Fibroblast of the aortic adventitia (primary cell): Measurements from ENCODE around the gene ELAVL2. TPM values are rescaled to one million over a fixed set of nuclear protein-coding genes. Genes with fewer than 3 reads are reported as not detected.

ENCODE experiments used
- DNase-seq: peaks from one replicate; pipeline ENCODE4 v3.0.0-alpha.2; 2010; ENCODE audit warnings: low read depth
- H3K4me3 ChIP-seq: 2 replicates; pipeline ENCODE4 v1.5.1; 2011; ENCODE audit warnings: low read depth, mild to moderate bottlenecking, control low read depth, low read length, moderate library complexity
- CTCF ChIP-seq: IDR thresholded peaks from 2 replicates; pipeline ENCODE4 v1.5.1; 2011; ENCODE audit warnings: mild to moderate bottlenecking, low read length, control low read depth, inconsistent platforms; ENCODE audit not compliant: insufficient read depth
- total RNA-seq: library from RNA; depleted of rRNA; stranded (reverse); fragments of >200 nt; gene quantifications from 2 replicates; pipeline ENCODE4 v1.2.3, GENCODE V29; 2012; ENCODE audit warnings: low replicate concordance

ELAVL2 gene
- total RNA-seq, 1 donor: 0.81 TPM

GRCh38 chr9:23754551-23754950, 71.5 kb downstream of the ELAVL2 start:
- no peak for DNase-seq
- no peak overlapping the region for H3K4me3 ChIP-seq
- no peak for TF ChIP-seq CTCF

DNA sequence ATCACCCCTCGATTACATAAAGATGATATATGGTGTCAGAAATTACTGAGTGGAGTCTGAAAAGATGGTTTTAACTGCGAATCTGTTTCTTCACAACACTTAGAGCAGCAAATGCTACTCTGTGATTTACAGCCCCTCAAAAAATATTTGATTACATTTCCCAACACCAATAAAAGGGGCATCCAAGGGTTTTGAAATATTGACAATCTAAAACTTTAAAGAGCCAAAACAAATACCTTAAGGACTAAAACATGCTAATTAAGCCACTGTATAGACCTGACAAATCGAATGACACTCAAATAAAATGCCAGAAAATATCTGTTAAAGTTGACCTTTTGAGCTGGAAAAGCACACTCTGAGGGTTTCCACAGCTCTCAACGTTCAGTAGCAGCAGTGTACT, 73.2 kb downstream of the ELAVL2 start:
- TF ChIP-seq CTCF: no peak
- no peak overlapping the region for H3K4me3 ChIP-seq
- DNase-seq: no peak

DNA sequence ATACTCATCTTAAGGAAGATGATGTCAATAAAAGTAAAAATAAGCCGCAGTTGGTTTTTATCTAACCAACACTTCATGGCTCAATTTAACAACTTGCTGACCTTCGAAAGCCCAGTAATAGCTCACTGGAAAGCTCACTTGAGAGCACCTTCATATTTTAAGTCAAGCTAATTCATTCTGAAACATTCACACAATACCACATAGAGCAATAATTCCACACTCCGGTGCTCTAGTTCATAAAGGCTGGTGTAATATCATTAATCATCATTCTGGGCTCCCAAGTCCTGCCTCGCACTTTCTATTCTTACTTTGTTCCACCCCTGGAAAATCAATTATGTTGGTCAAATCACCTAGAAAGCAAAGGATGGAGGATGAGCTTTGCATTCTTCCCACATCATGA, 74.4 kb downstream of the ELAVL2 start:
- H3K4me3 ChIP-seq: no peak overlapping the region
- TF ChIP-seq CTCF: no peak
- DNase-seq: no peak

GRCh38 chr9:23750808-23751207, 75.2 kb downstream of the ELAVL2 start:
- TF ChIP-seq CTCF: no peak
- H3K4me3 ChIP-seq: no peak overlapping the region
- no peak for DNase-seq

GRCh38 chr9:23747088-23748075, 78.7 kb downstream of the ELAVL2 start:
- DNase-seq: no peak
- no peak overlapping the region for H3K4me3 ChIP-seq
- no peak for TF ChIP-seq CTCF

DNA sequence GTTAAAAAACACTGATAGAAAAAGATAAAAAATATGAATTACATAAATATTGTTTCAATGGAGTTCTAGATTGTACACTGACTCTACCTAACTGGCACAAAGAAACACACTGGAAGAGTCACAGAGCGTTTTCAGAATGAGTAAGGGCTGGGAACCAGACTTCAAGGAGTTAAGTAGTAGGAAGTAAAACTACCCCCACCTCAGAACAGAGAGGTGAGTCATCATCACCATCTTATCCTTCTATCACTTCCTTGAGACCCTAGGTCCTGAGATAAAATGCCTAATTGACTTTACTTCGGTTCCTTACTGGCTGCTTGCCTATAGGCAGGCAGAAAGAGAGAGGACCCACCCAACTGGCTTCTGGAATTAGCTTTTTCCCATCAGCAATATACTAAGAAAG, 79.7 kb downstream of the ELAVL2 start:
- DNase-seq: no peak
- no peak overlapping the region for H3K4me3 ChIP-seq
- no peak for TF ChIP-seq CTCF

DNA sequence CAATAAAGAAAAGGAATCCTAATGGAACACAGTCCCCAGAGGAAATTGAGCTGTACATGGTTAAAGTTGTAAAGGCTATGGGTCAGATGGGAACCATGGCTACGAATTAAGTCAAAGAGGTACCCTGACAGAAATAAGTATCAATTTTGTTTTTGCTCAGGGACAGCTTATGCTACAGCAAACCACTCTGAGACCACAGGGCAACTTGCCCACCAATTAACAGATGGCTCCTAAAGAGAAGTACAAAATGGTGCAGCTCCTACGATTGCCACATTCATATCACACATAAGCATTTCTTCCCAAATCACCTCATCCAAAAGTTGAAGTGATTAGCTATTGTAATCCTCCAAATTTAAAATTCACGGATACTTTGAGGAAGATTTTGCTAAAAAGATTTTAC, 83.0 kb downstream of the ELAVL2 start:
- no peak for DNase-seq
- TF ChIP-seq CTCF: no peak
- H3K4me3 ChIP-seq: no peak overlapping the region
